OCI-M2 (cell line): ENCODE measurements around the gene KDM3B.
"Not testable (repeated sequence)": the region's sequence is repeated elsewhere in the genome, so short reads cannot be mapped to it uniquely, and the experiment has no call there.

Experiments
- DNase-seq: peaks from one replicate; lab custom pipeline; 2025; ENCODE audit not compliant: unreplicated experiment; lab: John Stamatoyannopoulos, UW

The KDM3B gene, protein sequence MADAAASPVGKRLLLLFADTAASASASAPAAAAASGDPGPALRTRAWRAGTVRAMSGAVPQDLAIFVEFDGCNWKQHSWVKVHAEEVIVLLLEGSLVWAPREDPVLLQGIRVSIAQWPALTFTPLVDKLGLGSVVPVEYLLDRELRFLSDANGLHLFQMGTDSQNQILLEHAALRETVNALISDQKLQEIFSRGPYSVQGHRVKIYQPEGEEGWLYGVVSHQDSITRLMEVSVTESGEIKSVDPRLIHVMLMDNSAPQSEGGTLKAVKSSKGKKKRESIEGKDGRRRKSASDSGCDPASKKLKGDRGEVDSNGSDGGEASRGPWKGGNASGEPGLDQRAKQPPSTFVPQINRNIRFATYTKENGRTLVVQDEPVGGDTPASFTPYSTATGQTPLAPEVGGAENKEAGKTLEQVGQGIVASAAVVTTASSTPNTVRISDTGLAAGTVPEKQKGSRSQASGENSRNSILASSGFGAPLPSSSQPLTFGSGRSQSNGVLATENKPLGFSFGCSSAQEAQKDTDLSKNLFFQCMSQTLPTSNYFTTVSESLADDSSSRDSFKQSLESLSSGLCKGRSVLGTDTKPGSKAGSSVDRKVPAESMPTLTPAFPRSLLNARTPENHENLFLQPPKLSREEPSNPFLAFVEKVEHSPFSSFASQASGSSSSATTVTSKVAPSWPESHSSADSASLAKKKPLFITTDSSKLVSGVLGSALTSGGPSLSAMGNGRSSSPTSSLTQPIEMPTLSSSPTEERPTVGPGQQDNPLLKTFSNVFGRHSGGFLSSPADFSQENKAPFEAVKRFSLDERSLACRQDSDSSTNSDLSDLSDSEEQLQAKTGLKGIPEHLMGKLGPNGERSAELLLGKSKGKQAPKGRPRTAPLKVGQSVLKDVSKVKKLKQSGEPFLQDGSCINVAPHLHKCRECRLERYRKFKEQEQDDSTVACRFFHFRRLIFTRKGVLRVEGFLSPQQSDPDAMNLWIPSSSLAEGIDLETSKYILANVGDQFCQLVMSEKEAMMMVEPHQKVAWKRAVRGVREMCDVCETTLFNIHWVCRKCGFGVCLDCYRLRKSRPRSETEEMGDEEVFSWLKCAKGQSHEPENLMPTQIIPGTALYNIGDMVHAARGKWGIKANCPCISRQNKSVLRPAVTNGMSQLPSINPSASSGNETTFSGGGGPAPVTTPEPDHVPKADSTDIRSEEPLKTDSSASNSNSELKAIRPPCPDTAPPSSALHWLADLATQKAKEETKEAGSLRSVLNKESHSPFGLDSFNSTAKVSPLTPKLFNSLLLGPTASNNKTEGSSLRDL (N-terminal part only)

DNA sequence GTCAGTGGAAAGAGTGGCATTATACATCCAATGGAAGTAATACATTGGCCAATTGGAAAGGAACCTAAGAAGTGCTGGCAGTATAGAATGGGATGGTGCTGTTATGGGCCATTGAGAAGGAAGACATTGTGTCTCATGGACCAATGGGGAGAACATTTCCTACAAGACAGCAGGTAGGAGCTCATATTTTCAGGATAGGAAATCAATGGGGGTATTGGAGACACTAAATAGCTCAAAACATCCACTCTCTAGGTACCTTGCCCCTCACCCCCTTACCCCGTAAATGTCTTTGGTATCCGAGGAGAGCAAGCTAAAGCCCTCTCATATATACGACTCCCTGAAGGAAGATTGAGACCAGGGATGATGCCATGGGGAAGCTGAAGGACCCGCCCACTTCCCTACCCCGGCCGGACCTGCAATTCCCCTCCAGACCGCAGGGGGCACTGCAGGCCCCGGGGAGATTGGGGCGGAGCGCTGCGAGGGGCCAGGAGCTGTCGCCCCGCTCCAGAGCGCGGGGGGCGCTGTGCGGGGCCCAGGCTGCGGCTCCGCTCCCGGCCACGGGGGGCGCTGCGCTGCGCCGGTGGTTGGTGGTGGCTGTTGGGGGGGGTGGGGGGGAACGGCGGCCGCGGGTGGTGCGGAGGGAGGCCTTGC is at the start of gene KDM3B:
Gene KDM3B (plus strand): TSS at position 615 of the 651 bp plus-strand sequence. CDS start 111 bp downstream, outside the sequence.
- DNase-seq: peak; percentile 18

DNA sequence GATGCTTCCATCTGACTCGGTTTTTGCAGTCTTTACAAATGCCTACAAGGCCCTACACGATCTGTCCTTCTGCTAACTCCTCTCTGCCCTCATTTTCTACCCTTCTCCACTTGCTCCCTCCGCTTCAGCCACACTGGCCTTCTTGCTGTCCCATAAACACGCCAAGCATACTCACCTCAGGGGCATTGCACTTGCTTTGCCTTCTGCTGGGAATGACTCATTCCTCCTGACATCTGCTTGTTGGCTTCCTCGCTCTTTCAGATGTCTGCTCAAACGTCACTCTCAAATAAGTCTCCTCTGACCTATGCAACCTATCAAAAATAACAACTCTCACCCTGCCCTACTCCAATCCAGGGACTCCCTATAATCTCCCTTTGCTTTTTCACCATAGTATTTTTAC is 49.1 kb upstream of the KDM3B start:
- DNase-seq: no peak

DNA sequence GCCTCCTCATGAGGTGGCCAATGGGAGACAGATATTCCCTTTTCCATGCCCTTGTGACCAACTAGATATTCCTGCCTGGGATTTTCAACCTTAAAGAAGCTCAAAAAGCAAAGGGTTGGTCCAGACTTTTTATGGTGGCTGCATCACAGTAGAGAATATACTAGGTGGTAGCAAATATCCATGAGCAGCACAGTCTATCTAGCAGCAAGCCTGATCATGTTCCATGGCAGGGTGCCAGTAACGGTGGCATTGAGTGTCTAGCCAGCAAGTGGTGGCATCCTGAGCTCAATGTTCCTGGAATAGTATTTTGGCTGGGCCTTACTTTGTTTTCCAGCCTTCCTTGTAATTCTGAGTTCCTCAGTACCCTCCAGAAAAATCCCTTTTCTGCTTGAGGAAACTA is 46.7 kb upstream of the KDM3B start:
- DNase-seq: no peak

DNA sequence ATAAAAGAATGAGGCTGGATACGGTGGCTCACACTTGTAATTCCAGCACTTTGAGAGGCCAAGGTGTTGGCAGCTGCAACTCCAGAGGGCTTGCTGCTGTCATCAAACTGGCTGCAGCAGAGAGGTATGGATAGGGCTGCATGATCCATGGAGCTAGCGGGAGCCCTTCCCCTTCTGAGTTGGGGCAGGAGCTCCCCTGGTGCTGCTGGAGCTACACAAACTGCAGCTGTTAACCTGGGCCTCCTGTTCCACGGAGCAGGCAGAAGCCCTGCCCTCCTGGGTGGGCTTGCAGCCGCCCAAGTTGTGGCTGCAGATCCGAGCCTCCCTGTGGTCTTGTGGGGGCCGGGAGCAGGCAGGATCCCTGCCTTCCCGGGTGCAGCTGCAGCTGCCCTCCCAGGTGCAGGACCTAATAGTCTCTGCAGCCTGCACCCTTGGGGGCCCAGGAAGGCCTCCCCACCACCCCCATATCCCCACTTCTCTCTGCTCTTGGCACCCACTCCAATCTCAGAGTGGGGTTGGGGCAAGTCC is 36.7 kb upstream of the KDM3B start:
- no peak for DNase-seq

DNA sequence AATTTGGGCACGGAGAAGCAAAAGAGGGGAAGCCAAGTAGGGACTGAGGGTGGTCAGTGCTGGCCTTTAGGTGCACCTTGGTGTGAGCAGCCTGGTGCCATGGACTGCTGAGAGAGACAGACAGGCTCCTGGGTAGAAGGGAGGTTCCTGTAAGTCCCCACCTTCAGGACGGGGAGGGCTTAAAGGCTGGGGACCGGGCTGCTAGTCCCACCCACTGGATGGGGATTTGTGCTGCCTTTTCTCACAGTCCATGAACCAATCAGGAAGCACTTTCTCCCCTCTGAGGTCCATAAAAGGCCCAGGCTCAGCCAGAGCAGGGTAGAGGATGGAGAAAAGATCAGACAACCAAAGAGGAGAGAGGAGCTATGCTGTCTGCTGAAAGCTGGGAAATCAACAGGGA is 36.1 kb upstream of the KDM3B start:
- DNase-seq: no peak

DNA sequence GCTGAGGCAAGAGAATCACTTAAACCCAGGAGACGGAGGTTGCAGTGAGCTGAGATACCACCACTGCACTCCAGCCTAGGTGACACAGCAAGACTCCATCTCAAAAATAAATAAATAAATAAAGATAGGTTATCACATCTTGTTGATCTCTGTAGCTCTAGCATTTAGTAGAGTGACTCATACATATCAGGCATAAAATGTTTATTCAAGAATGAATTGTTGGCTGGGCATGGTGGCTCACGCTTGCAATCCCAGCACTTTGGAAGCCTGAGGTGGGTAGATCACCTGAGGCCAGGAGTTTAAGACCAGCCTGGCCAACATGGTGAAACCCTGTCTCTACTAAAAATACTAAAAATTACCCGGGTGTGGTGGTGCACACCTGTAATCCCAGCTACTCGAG is 34.3 kb upstream of the KDM3B start:
- not testable (repeated sequence) for DNase-seq

DNA sequence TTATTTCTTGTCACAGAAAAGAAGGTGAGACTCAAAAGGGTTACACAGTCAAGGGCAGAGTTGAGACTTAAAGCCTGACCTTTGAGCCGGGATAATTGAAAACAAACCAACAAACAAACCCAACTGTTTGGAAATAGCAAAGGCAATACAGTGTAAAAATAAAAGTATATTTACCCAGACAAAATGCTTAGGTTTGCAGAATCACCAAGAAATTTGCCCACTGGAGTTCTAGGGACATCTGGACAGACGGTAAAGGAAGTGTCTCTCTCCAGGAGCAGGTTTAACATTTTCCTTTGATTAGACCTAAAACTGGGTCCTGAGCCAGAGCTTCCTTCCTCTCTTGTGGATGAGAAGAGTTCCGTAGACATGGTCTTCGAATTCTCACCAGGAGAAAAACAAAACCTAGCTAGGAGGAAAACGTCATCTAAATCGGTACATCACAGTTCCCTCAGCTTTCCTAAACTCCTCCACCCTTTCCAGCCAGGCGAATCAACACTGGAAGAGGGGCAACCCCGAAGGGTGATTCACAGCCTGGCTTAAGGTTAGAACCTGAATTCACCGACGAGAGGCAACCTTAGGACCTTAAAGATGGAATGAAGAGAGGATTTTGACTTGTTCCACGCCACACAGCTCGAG is 21.6 kb upstream of the KDM3B start:
- no peak for DNase-seq

DNA sequence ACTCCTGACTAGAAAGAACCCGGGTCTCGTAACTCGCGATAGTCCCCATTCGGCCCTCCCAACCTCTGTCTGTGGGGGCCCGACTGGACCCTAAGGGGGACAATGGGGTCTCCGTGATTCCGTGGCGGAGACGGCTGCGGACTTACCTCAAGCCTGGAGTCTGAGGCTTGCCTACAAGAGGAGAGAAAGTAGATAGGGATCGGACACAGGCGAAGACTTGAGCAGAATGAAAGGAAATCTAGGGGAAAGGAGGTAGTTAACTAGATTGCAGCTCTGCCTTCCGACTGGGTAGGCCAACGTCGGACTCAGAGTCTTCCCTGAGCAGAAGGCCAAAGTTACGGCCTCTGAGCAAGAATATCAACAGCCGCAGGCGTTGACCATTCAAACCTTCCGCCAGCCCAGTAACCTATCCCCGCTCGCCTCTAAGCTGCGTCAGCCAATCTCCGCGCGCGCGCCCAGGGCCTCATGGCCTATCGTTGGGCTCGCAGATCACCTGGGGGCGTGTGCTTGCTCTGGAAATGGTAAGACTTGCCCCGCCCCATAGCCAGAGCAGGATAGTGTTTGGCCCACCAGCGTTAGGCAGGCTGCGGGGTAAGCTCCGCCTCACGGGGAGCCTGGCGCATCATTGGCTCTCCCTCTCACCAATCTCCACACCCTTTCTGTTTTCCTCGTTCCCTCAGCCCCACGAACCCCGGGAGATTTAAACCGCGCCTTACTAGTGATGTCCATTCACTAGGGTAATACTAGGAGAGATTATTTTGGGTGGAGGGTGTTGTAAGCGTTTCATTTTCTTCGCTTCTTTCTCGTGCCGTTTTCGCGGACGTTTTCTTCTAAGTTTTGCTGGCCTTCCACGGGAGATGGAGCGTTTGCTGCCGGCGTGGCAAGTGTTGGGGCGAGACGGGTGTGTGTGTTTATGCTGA is 20.8 kb upstream of the KDM3B start, which contains the start of gene CDC25C:
Gene CDC25C (minus strand): TSS at position 356 of the 920 bp plus-strand sequence. CDS start 624 bp downstream, outside the sequence.
- peak; percentile 78 for DNase-seq

DNA sequence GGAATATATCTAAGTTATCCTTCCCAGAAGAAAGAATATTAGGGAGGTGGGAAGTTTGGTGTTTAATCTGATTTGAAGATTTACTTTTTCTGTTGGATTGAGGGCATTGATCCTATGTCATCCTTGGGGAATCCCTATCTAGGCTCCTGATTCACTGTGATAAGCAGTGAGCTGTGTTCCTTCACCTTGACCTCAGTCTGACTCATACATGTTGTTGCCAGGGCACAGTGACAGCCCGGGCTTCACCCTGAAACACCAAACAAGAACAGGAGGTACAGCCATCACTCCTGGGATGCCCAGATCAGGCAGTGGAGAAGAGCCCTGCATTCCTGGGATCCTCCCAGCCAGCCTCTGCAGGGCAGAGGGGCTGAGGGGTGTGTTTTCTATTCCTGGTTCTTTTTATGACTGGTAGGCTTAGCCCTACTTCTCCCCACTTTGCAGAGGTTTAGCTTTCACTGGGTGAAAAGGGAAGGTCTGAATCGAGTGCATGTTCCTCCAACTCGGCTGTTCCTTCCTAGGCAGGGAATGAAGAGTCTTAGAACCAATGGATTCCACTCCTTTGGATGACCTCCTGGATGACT is 17.5 kb upstream of the KDM3B start:
- no peak for DNase-seq

DNA sequence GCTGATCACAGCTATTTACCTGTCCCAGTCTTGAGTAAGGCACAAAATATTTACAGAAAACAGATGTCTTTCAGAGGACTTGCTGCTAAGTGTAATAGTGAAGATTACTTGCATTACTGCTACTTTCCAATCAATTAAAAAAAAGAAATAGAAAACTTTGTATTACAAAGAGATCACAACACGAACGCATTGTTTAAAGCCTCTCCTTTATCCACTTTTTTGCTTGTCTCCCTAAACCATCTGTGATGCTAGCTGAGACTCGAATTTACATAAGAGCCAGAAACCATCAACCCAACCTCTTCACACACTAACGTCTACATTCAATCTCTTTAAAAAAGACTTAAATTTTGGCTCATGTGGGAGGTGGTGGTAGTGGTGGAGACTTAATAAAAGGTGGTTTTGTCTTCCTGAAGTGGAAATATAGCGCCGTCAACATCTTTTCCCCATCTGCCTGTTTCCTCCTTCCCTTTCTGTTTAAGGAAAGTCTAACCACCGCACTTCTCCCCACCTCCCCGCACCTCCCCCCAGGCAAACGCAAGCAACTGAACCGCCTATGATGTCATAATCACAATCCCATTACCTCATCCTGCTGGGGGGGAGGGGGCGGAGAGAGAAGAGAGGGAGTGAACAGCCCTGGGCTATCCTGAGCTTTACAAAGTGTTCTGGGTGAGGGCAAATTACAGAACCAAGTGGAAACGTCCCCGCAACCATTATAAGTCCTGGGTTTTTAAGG is 15.4 kb upstream of the KDM3B start:
- DNase-seq: no peak

DNA sequence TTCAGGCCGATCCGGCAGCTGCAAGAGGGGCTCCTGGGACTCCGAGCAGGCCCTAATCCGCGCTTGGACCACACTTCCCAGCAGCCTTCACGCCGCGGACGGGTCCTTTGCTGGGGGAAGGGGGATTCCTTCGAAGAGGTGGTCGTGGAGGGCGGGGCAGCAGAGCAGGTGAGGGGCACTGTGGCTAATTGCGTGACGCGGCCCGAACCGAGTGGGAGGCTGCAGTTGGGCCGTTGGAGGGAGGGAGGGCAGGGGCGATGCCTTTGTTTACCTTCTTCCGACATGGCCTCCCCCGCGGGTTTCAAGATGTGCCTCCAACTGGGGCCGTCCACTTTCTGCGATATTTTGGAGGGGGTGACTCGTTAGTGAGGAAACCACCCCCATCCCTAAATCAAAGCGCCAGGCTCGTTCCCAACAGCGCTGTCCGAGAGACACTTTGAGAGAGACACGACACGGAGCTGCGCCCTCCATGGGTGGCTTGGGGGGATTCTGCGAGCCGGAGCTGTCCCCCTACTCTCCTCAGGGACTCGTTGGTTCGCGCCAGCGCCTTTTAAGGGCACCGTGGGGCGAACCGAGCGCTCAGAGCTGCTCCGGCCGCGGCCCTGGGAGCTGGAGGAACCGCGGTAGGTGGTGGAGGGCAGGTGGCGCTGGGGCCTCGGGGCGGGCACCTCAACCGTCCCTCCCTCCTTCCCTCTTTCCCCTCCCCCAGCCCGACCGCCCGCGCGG is 14.6 kb upstream of the KDM3B start, which contains the start of gene FAM53C:
Gene FAM53C (plus strand): TSS at position 582 of the 726 bp plus-strand sequence. CDS start 3,070 bp downstream, outside the sequence.
- DNase-seq: peak; percentile 93

DNA sequence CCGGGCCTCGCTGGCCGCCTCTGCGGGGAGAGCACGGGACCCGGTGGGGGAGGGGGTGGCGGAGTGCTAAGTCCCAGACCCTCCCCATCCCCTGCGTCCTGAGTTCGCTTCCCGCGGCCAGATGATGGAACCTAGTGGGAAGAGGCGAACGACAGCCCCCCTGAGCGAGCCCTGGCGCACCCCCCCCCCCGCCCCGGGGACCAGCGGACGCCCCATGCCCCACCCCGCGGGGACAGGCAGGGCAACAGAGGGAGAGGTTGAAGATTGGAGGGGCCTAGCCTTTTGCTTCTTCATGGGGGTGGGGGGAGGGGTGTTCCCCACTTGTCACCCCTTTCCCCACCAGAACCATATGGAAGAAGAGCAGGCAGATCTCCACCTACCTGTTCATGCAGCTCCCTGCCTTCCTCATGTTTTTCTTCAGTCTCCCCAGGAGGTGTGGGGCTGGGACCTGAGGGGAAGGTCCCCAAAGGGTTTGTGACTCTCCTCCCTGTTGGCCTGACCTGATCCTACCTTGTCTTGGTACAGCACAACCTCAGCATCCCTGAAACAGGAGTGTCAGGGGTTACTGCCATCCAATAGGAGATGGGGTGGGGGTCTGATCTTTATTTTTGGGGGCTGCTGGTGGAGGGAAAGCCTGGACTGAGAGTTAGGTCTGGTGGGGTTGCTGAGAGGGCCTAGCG is 13.9 kb upstream of the KDM3B start:
- DNase-seq: no peak

DNA sequence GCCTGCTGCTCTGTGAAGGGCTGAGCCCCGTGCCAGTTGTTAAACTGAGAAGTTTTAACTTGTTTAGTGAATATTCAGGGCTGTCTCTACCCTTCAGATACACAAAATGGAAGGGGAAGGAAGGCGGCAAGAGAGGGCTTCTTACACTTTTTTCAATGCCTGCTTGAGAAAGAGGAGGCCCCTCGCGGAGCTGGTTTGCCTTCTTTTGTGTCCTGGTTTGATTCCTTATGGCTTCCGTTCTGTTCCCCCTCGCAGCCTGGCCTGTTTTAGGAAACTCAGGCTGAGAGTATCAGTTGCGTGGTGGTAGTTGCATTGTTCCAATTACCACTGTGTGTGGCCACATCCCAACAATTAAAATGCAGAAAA is 13.4 kb upstream of the KDM3B start:
- DNase-seq: no peak

DNA sequence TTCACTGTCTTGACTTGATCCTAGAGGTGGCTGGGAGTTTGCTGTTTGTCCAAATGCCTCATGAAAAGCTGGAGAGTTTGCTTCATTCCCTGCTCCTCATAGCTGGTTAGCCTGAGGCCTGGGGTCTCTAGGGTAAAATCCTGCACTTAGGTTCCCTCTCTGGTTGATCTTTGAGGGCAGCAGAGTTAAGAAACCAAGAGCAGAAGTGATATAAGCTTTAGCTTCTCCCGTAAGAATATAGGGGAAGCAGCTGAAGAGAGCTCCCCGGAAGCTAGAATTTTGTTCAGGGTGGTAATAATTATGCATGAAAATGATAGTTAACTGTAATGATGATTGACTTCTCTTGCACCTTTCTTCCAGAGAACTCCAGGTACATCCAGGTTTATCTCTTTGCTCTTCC is 13.0 kb upstream of the KDM3B start:
- no peak for DNase-seq

DNA sequence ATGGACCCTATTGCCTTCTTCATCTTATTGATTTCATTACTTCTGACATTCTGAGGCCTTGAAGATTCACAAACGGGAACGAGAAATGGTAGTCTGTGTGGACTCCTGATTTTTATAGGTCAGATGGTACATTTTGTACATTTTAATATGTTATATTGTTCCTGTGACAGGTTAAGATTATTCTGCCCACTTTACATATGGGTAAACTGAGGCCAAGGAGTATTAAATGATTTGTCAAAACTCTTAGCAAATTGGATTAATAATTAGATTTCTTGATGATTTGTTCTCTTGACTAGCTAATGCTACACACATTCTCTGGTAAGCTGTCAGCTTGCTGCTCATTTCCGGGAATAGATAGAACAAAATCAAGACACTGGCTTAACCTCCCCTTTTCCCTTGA is 12.5 kb upstream of the KDM3B start:
- DNase-seq: no peak

DNA sequence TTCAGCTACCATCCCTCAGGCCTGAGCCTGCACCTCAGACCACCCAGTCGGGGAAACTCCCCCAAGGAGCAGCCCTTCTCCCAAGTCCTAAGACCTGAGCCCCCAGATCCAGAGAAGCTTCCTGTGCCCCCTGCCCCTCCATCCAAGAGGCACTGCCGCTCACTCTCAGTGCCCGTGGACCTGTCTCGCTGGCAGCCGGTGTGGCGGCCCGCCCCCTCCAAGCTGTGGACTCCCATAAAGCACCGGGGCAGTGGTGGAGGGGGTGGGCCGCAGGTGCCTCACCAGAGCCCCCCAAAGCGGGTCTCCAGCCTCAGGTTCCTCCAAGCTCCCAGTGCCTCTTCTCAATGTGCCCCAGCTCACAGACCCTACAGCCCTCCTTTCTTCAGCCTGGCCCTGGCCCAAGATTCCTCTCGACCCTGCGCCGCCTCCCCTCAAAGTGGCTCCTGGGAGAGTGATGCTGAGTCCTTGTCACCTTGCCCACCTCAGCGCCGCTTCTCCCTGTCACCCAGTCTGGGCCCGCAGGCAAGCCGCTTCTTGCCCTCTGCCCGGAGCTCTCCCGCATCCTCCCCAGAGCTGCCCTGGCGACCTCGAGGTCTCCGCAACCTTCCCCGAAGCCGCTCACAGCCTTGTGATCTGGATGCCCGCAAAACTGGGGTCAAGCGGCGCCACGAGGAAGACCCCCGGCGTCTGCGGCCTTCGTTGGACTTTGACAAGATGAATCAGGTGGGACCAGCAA is 7.4 kb upstream of the KDM3B start:
- no peak for DNase-seq
